ENCODE data around the gene LIMCH1. TPM values are rescaled to one million over a fixed set of nuclear protein-coding genes. Genes with fewer than 3 reads are reported as not detected.
"Not testable (repeated sequence)": the region's sequence is repeated elsewhere in the genome, so short reads cannot be mapped to it uniquely, and the experiment has no call there.

Gene LIMCH1
- total RNA-seq, 1 donor from 2014 or later, result 3.4 TPM

- H3K27me3 ChIP-seq (ENCODE audit: control insufficient read depth, insufficient read depth, low read length), result no peaks in the 10 kb centered on the region
- DNase-seq (ENCODE audit: low read depth), result no peak
- H3K4me3 ChIP-seq (ENCODE audit: low read depth, low read length), result no peak overlapping the region
- no peak for TF ChIP-seq CTCF (IDR thresholded peaks at IDR 0.05; ENCODE audit: insufficient read depth, low read length, poor library complexity, severe bottlenecking)
- H3K36me3 ChIP-seq (ENCODE audit: control insufficient read depth, insufficient read depth, low read length), result no peaks in the 10 kb centered on the region
These were observed 105.4 kb downstream of the LIMCH1 start for GRCh38 chr4:41643331-41643730.

- H3K27me3 ChIP-seq (ENCODE audit: control insufficient read depth, insufficient read depth, low read length), result no peaks in the 10 kb centered on the region
- peak; percentile 86 for TF ChIP-seq CTCF (IDR thresholded peaks at IDR 0.05; ENCODE audit: insufficient read depth, low read length, poor library complexity, severe bottlenecking)
- H3K36me3 ChIP-seq (ENCODE audit: control insufficient read depth, insufficient read depth, low read length), result no peaks in the 10 kb centered on the region
- no peak overlapping the region for H3K4me3 ChIP-seq (ENCODE audit: low read depth, low read length)
- DNase-seq (ENCODE audit: low read depth), result no peak
These were observed 106.4 kb downstream of the LIMCH1 start for GRCh38 chr4:41644288-41644914.

GRCh38 chr4:41644915-41645295 is 106.9 kb downstream of the LIMCH1 start:
- no peak for TF ChIP-seq CTCF (IDR thresholded peaks at IDR 0.05; ENCODE audit: insufficient read depth, low read length, poor library complexity, severe bottlenecking)
- DNase-seq (ENCODE audit: low read depth), result no peak
- no peaks in the 10 kb centered on the region for H3K27me3 ChIP-seq (ENCODE audit: control insufficient read depth, insufficient read depth, low read length)
- H3K36me3 ChIP-seq (ENCODE audit: control insufficient read depth, insufficient read depth, low read length), result no peaks in the 10 kb centered on the region
- no peak overlapping the region for H3K4me3 ChIP-seq (ENCODE audit: low read depth, low read length)

- DNase-seq (ENCODE audit: low read depth), result no peak
- no peak overlapping the region for H3K4me3 ChIP-seq (ENCODE audit: low read depth, low read length)
- H3K27me3 ChIP-seq (ENCODE audit: control insufficient read depth, insufficient read depth, low read length), result no peaks in the 10 kb centered on the region
- TF ChIP-seq CTCF (IDR thresholded peaks at IDR 0.05; ENCODE audit: insufficient read depth, low read length, poor library complexity, severe bottlenecking), result no peak
- no peaks in the 10 kb centered on the region for H3K36me3 ChIP-seq (ENCODE audit: control insufficient read depth, insufficient read depth, low read length)
These were observed 107.9 kb downstream of the LIMCH1 start for GRCh38 chr4:41645728-41646390.

- Histone ChIP-seq H3K27me3 (ENCODE audit: control insufficient read depth, insufficient read depth, low read length) (no peaks in the 10 kb centered on the region), H3K36me3 (ENCODE audit: control insufficient read depth, insufficient read depth, low read length) (no peaks in the 10 kb centered on the region), H3K4me3 (ENCODE audit: low read depth, low read length) (no peak overlapping the region)
- TF ChIP-seq CTCF (IDR thresholded peaks at IDR 0.05; ENCODE audit: insufficient read depth, low read length, poor library complexity, severe bottlenecking), result no peak
- DNase-seq (ENCODE audit: low read depth), result no peak
These were observed 108.9 kb downstream of the LIMCH1 start for GRCh38 chr4:41646862-41647261.

GRCh38 chr4:41647383-41647782 is 109.4 kb downstream of the LIMCH1 start:
- Histone ChIP-seq H3K36me3 (ENCODE audit: control insufficient read depth, insufficient read depth, low read length) (no peaks in the 10 kb centered on the region), H3K27me3 (ENCODE audit: control insufficient read depth, insufficient read depth, low read length) (no peaks in the 10 kb centered on the region), H3K4me3 (ENCODE audit: low read depth, low read length) (no peak overlapping the region)
- TF ChIP-seq CTCF (IDR thresholded peaks at IDR 0.05; ENCODE audit: insufficient read depth, low read length, poor library complexity, severe bottlenecking), result no peak
- DNase-seq (ENCODE audit: low read depth), result no peak

- not testable (repeated sequence) for DNase-seq (ENCODE audit: low read depth); H3K27me3 ChIP-seq (ENCODE audit: control insufficient read depth, insufficient read depth, low read length); H3K4me3 ChIP-seq (ENCODE audit: low read depth, low read length); H3K36me3 ChIP-seq (ENCODE audit: control insufficient read depth, insufficient read depth, low read length)
These were observed 113.2 kb downstream of the LIMCH1 start for GRCh38 chr4:41651150-41651549.
